OCI-LY7 (cell line): ENCODE data around the gene RWDD3. TPM values are rescaled to one million over a fixed set of nuclear protein-coding genes. Genes with fewer than 3 reads are reported as not detected.

Experiments
- BruUV-seq: library from RNA; stranded (reverse); fragments of 400-500 nt; replicated peaks from 2 replicates; lab custom pipeline; 2021; lab: Mats Ljungman, UMichigan
- CTCF ChIA-PET: fragments of 300-600 bp; sonication (Branson Sonifier 250); formaldehyde crosslinking; loops from one replicate; lab custom pipeline; 2022; ENCODE audit warnings: antibody characterized with exemption; ENCODE audit not compliant: unreplicated experiment; lab: Charles Lee
- POLR2A ChIA-PET: fragments of 300-600 bp; sonication (Branson Sonifier 250); formaldehyde crosslinking; loops from one replicate; lab custom pipeline; 2022; ENCODE audit warnings: antibody characterized with exemption; lab: Charles Lee
- DNase-seq: peaks from one replicate; pipeline ENCODE4 v3.0.0-alpha.2; 2015; ENCODE audit warnings: low spot score
- H2AFZ ChIP-seq: fragments of 200-600 bp; sonication (generic), shearing (Covaris generic); 2 replicates; pipeline ENCODE4 v1.6.1; 2014; ENCODE audit warnings: mild to moderate bottlenecking, antibody characterized with exemption, low read length, moderate library complexity
- H3K27ac ChIP-seq: fragments of 200-600 bp; sonication (generic); 2 replicates; pipeline ENCODE4 v1.5.1; 2014; ENCODE audit warnings: mixed run types, low read depth, mild to moderate bottlenecking, moderate library complexity, low read length, inconsistent platforms; ENCODE audit not compliant: poor library complexity, severe bottlenecking
- H3K36me3 ChIP-seq: fragments of 200-600 bp; sonication (generic); 2 replicates; pipeline ENCODE4 v1.6.1; 2014; ENCODE audit warnings: mild to moderate bottlenecking, antibody characterized with exemption, low read length, moderate library complexity, mixed read lengths; ENCODE audit not compliant: insufficient read depth
- H3K4me1 ChIP-seq: fragments of 200-600 bp; sonication (generic); 2 replicates; pipeline ENCODE4 v1.5.1; 2014; ENCODE audit warnings: mild to moderate bottlenecking, low read length; ENCODE audit not compliant: insufficient read depth, poor library complexity, severe bottlenecking
- H3K4me2 ChIP-seq: fragments of 200-600 bp; sonication (generic); 2 replicates; pipeline ENCODE4 v1.6.1; 2014; ENCODE audit warnings: mild to moderate bottlenecking, low read length
- H3K4me3 ChIP-seq: fragments of 200-600 bp; sonication (generic); 2 replicates; pipeline ENCODE4 v1.5.1; 2014; ENCODE audit warnings: mild to moderate bottlenecking, low read depth, low read length; ENCODE audit not compliant: poor library complexity, severe bottlenecking
- H3K79me2 ChIP-seq: fragments of 200-600 bp; sonication (generic); 2 replicates; pipeline ENCODE4 v1.6.1; 2016; ENCODE audit warnings: low read depth, mild to moderate bottlenecking, low read length, moderate library complexity, mixed read lengths; ENCODE audit not compliant: insufficient read depth
- H3K9me2 ChIP-seq: fragments of 200-600 bp; sonication (generic); 2 replicates; pipeline ENCODE4 v1.6.1; 2016; ENCODE audit warnings: mild to moderate bottlenecking, low read length, mixed read lengths; ENCODE audit not compliant: insufficient read depth
- H3K9me3 ChIP-seq: fragments of 200-600 bp; sonication (generic); 2 replicates; pipeline ENCODE4 v1.6.1; 2014; ENCODE audit warnings: mild to moderate bottlenecking, mixed run types, low read length, mixed read lengths
- H4K20me1 ChIP-seq: fragments of 200-600 bp; sonication (generic); 2 replicates; pipeline ENCODE4 v1.6.1; 2014; ENCODE audit warnings: mild to moderate bottlenecking, antibody characterized with exemption, low read length, moderate library complexity, mixed read lengths; ENCODE audit not compliant: insufficient read depth
- CTCF ChIP-seq: fragments of 200-600 bp; sonication (generic); conservative IDR thresholded peaks from 2 replicates; pipeline ENCODE4 v1.5.1; 2014; ENCODE audit warnings: mild to moderate bottlenecking, antibody characterized with exemption, low read length, moderate library complexity, mixed read lengths
- EZH2phosphoT487 ChIP-seq: fragments of 200-600 bp; sonication (generic); IDR thresholded peaks from 2 replicates; pipeline ENCODE4 v1.6.1; 2018; ENCODE audit warnings: low read depth, borderline replicate concordance, mild to moderate bottlenecking, mixed run types, antibody characterized with exemption, low read length, moderate library complexity, mixed read lengths
- intact Hi-C: fragments of 100-400 bp; cut with micrococcal nuclease; formaldehyde crosslinking; loops from one replicate; pipeline ENCODE4 v1.10.0; 2022; ENCODE audit not compliant: unreplicated experiment
- total RNA-seq, 2 experiments: library from RNA; depleted of rRNA in 1 of 2; stranded (reverse); fragments of >200 nt in 1 of 2; shearing (Covaris generic) in 1 of 2; gene quantifications; 2 replicates each; pipeline ENCODE4 v1.2.3, GENCODE V29; 2014 to 2022

The RWDD3 gene
- total RNA-seq, 2 experiments from 2014 or later, result 11.7 to 20.9 TPM

DNA sequence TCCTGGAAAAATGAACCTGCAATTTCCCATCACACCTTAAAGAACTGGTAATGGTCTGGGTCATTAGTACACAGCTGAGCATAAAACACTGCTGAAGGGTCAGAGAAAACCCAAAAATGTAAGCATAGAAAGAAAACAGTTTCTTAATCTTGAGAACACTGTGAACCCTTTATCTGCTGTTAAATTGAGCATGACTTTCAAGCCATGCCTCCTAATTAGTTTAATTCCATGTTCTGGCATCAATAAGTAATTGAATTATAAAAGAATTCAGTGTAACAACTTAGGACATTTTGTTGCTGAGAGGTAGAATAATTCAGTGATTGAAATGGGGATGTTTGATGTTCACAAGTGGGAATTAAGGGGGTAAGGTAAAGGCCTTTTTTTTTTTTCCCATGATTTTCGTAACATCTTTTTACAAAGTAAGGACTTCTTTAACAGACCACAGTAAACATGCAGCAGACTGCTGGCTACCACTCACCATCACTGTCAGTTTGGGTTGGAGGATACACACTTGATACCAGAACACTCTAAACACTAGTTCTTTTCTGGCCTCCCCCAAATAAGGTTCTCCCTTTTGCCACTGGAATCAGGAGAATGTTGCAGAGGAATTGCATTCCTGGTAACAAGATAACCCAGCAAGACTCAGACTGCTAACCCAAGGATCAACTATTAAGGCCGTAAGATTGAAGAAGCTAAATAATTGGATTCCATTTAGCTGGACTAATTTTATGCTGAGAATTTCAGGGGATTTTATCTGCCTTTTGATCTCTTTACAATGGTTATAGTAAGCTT is 3.0 kb downstream of the RWDD3 start:
- no peak for DNase-seq
- TF ChIP-seq EZH2phosphoT487, result no peak
- TF ChIP-seq CTCF, result no peak
- Histone ChIP-seq H3K4me2 (no peak overlapping the region), H3K27ac (no peak overlapping the region), H3K9me2 (no peaks in the 10 kb centered on the region), H3K4me3 (no peak overlapping the region), H3K79me2 (peaks cover 11% of the 10 kb centered on the region; the same call in 1 of the 2 replicates), H2AFZ (no peak overlapping the region), H3K4me1 (peaks cover 6% of the 10 kb centered on the region), H4K20me1 (no peaks in the 10 kb centered on the region), H3K9me3 (0 out of 2 replicates have a peak, but pooled peaks cover 2% of the 10 kb centered on the region), H3K36me3 (peaks cover 33% of the 10 kb centered on the region)
- CTCF ChIA-PET, result no interaction called here
- POLR2A ChIA-PET, result interaction anchor here (0.7 kb wide), 1 partner anchor 18 kb away, joined by 4 read pairs; no protein-coding TSS in a partner anchor
- intact Hi-C loops, result loop anchor here (10.0 kb wide), 2 partner anchors 272 to 1488 kb away; partner anchors contain the start of gene PTBP2
- no TSS peak for BruUV-seq

- no peak for DNase-seq
- Histone ChIP-seq H3K36me3 (peaks cover 42% of the 10 kb centered on the region), H3K9me3 (0 out of 2 replicates have a peak, but pooled peaks cover 5% of the 10 kb centered on the region), H4K20me1 (no peaks in the 10 kb centered on the region), H3K4me2 (no peak overlapping the region), H2AFZ (no peak overlapping the region), H3K27ac (no peak overlapping the region), H3K4me1 (peaks cover 6% of the 10 kb centered on the region), H3K79me2 (peaks cover 11% of the 10 kb centered on the region; the same call in 1 of the 2 replicates), H3K9me2 (no peaks in the 10 kb centered on the region), H3K4me3 (no peak overlapping the region)
- BruUV-seq, result no TSS peak
- CTCF ChIA-PET, result no interaction called here
- POLR2A ChIA-PET, result no interaction called here
- intact Hi-C loops, result loop anchor here (10.0 kb wide), 2 partner anchors 273 to 1487 kb away; partner anchors contain the start of gene PTBP2
- TF ChIP-seq CTCF (no peak), EZH2phosphoT487 (no peak)
Observed at GRCh38 chr1:95237981-95238703, 4.1 kb downstream of the RWDD3 start.
